GM19035 (cell line): ENCODE results near the gene GMDS.
"Not testable (repeated sequence)": the region's sequence is repeated elsewhere in the genome, so short reads cannot be mapped to it uniquely, and the experiment has no call there.

Source experiments
- ATAC-seq: cut with Tn5 transposase; IDR thresholded peaks from one replicate; pipeline ENCODE4 v1.9.1; 2021; ENCODE audit not compliant: unreplicated experiment

The GMDS gene

DNA sequence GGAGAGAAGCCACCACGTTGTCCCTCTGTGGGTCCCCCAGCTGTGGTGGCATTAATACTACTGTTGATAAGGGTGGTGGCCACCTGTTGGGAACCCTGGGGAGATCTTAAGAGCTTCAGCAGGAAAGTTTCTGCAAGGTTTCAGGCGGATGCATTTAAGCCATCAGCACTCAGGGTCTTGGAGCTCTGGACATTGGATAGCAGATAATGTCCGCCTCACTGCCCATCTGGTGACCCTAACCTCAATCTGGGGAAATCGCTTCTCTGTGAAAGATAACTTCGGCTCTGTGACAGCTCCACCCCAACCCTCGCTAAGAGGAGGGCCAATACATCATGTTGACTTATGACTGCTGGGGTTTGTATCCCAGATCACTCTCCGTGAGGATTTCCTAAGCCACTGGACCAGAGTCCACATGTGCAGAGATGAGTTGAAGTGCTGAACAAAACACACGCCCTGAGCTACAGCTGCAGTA lies 542.8 kb downstream of the GMDS start:
- ATAC-seq, result no peak

DNA sequence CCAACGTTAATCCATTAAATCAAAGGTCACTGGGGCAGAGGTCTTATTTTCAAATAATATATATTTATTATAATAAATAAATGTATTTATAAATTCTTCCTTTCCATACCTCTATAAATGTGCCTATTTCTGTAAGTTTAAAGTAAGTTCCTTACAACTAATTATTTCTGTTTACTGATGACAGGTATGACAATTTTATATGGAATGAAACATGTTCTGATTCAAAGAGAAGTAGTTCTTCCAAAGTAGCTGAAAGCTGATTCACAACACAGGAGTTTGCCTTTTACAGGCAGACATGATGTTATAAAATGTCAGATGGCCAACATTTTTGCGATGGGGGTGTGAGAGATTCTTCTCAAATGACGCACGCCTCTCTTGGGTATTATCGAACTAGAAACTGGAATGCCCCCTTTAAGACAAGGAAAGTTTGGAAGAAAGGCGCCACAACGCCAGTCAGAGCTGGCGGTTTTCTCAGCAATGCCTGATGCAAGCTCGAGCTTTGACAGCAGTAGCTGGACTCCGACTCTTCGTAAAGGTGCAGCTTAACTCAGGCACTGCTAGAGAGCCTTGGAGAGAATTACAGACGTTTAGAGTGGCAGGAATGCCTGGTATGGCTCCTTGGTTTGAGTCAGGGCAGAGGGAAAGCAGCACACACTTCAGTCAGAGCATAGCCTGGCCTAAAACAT lies 543.6 kb downstream of the GMDS start:
- ATAC-seq, result no peak

DNA sequence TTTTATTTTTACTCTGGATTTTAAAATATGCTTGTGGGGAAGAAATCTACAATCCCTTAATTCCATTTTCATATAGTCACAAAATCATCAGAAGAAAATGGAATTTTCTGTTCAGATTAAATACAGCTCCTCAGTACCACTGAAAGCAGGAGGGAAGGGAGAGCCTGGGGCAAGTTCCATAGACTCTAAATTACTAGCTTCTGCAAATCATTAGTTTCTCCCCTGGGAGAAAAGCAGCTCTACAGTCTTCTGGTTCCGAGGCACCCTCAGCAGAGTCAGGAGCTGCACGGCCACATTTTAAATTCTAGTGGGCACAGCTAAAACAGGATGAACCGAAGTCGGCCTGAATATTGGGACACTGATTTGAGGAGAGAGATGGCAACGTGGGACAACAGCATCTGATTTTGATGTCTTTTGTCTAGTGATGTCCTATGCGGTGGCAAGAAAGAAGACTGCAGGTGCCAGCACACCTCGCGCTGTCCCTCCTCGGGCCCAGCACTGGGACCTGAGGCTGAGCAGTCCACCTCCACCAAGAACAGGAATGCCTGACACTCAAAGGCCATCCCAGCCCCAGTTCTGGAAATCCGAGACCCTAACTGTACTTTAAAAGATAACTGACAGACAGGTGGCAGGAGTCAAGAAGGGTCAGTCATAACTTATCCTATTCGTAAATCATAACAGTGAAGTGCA lies 545.0 kb downstream of the GMDS start:
- no peak for ATAC-seq

- no peak for ATAC-seq
These were observed 546.9 kb downstream of the GMDS start for GRCh38 chr6:1698527-1698926.

GRCh38 chr6:1697688-1698351 lies 547.6 kb downstream of the GMDS start:
- no peak for ATAC-seq

DNA sequence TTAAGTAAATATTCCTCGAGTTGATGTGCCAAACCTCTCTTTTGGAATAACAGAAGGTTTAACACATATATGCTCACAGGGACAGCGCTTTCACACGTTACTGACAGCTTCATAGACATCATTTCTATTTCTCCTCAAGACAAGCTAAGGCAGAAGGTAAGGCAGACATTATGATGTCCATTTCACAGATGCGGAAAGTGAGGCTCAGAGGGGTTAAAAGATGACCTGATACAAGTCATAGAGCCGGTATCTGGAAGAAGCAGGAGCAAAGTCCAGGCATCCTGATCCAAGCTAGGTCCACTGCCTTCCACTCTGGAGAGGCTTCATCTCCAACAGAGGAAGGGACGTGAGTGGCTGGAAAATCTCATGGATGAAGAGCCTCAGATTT lies 548.9 kb downstream of the GMDS start:
- ATAC-seq, result no peak

- ATAC-seq, result no peak
These were observed 549.6 kb downstream of the GMDS start for GRCh38 chr6:1695546-1696462.

DNA sequence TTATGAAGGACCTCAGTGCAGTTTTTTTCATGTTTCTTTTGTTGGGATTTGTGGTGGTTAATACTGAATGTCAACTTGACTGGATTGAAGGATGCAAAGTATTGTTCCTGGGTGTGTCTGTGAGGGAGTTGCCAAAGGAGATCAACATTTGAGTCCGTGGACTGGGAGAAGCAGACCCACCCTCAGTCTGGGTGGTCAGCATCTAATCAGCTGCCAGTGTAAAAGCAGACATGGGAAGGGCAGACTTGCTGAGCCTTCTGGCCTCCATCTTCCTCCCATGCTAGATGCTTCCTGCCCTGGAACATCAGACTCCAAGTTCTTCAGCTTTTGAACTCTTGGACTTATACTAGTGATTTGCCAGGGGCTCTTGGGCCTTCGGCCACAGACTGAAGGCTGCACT lies 553.6 kb downstream of the GMDS start:
- not testable (repeated sequence) for ATAC-seq

- not testable (repeated sequence) for ATAC-seq
These were observed 554.7 kb downstream of the GMDS start for GRCh38 chr6:1690656-1691055.

DNA sequence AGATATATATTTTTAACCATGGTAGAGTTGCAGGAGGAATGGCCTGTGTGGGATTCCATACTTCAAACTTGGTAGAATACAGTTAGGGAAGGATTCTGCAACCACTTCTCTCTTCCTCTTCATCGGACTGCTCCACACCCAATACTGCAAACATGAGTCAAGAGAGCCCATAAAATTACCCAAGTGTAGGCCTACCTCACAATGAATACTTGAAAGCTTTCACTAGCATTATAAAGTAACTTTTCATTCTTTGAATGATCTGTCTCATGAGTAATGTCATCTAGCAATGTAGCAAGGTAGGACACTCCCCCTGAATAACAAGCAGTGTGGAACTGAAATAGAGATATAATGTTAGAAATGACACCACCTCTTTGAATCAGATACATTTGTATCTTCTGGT lies 556.3 kb downstream of the GMDS start:
- no peak for ATAC-seq

GRCh38 chr6:1688396-1688795 lies 557.0 kb downstream of the GMDS start:
- no peak for ATAC-seq

DNA sequence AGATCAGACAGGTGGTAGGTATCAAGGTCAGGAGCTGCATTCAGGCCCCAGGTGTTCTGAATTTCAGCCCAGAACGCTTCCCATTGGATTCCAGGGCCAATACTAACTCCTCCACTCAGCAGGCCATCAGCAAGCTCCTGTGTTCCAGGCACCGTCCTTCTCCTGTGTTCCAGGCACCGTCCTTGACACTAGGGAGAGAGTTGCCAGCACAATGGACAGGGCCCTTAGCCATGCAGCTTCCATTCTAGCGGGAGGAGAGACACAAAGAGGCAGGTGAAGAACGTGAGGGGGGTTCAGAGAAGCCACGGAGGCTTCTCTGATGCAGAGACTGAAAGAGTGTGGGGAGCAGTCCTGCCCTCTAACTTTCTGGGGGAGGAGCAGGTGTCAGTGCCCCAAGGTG lies 558.0 kb downstream of the GMDS start:
- ATAC-seq, result no peak

DNA sequence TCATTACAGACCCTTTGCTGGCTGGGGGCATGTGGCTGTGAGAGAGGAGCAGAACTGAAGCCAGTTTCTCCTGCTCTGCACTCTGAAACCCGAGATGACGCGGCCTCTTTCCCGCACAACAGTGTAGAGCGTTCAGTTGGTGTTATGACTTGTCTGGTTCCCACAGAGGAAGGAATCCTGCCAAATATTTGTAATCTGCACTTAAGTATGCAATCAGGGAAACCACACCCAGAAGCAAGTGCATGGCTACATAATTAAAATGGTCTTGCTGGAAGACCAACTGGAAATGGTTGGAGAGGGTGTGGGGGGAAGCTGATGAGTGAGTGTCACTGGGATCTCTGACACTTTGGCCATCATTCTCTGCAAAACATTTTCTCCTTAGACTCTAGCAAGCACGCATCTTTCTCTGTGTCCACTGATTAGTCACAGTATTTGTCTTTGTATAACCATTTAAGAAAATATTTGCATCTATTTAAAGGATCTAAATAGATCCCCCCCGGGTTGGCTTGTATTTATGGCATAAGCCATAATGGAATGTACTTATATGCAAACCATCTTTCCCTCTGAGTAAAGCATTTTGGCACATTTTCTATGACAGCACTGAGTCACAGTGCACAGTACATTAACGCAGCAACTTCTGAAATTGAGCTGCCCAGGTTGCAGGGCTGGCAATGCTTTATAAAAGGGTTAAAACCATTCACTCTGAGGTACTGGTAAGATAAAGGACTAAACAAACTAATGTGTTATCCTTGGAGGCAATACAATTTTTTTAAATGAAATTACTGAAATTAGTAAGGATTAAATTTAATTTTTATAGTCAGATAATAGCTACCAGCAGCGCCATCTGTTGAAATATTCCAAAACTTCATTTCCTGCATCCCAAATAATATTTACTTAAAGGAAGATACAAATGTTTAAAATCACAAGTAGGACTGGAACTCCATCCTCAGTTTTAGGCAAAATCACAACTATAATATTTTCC lies 559.0 kb downstream of the GMDS start:
- no peak for ATAC-seq

DNA sequence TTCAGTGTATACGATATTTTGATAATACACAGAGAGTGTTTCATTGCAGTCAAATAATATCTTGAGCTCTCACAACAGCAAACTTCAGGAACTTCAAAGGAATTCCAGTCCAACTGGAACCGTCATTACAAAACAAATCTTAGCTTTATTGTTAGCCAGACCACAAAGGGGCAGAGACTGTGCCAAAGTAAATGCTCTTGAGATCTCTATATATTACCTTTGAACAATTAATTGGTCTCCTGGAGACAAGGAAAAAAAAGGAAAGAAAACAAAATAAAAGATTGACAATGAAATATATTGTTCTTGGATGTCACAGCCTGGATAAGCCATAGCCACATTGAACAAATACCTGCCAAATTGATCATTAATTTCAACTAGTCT lies 565.7 kb downstream of the GMDS start:
- no peak for ATAC-seq

DNA sequence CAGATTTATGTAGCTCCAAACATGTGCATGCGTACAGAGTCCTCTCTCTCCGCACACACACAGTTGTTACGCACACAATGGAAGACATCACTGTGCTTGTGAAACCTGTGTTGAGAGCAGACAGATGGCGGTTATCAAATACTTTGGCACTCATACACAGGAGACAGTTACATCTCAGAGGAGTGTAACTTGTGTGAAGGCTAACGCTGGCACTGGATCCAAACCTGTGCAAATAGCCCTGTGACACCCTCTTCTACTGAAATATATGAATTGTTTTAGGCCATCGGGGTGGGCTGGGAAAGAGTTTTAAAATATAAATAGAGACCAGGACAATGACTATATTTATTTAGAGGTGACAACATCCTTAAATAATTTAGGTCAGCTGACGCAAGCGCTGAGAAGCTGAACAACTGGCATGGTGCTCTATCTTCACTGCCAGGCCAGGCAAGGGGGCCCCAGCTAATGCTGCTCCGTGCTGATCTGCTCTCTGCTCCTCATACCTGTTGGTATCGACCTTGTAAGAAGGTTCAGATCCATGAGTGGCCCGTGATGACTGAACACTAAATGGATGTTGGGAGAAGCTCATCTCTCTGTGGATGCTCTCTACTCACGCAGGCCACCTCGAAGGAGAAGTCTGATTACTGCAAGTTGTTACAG lies 566.2 kb downstream of the GMDS start:
- no peak for ATAC-seq

- ATAC-seq, result no peak
These were observed 567.2 kb downstream of the GMDS start for GRCh38 chr6:1678201-1678600.

GRCh38 chr6:1672379-1672778 lies 573.0 kb downstream of the GMDS start:
- no peak for ATAC-seq

- ATAC-seq, result no peak
These were observed 574.5 kb downstream of the GMDS start for GRCh38 chr6:1670711-1671462.

DNA sequence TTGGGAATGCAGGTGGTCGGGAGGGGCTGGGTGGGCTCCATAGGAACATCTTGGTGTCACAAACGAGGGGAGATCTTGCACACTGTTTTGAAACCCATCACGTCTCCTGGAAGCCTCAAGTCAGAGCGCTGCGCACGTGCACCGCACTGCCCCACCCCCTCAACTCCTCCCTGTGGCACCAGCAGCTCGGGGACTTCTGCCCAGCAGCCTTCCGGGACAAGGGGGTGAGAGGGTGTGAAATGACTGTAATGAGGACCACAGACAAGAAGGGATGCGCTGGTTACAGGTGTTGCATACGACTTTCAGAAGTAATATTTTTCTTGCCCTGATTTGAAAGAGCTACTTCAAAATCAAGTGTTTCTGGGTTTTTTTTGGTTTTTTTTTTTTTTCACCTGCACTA lies 575.4 kb downstream of the GMDS start:
- ATAC-seq, result no peak
